Measurements from ENCODE around the gene RFTN2.

DNA sequence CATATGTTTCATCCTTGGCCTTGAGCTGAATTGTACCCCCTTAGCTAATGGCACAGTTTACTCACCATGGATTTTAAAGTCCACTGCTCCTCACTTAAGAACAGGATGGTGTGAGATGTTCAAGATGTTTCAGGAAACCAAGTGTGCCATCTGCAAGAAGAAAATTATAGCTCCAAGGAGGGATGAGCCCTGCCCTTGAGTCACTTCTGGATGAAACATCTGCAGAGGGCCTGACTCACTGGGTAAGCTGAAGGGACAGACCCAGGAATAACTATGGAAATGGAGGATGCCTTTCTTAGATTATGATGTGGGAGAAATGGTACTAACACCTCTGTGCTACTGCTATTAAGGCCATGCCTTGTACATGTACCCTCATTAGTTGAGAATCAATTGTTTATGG is 36.2 kb upstream of the RFTN2 start:
- TF ChIP-seq, protein P1, sequence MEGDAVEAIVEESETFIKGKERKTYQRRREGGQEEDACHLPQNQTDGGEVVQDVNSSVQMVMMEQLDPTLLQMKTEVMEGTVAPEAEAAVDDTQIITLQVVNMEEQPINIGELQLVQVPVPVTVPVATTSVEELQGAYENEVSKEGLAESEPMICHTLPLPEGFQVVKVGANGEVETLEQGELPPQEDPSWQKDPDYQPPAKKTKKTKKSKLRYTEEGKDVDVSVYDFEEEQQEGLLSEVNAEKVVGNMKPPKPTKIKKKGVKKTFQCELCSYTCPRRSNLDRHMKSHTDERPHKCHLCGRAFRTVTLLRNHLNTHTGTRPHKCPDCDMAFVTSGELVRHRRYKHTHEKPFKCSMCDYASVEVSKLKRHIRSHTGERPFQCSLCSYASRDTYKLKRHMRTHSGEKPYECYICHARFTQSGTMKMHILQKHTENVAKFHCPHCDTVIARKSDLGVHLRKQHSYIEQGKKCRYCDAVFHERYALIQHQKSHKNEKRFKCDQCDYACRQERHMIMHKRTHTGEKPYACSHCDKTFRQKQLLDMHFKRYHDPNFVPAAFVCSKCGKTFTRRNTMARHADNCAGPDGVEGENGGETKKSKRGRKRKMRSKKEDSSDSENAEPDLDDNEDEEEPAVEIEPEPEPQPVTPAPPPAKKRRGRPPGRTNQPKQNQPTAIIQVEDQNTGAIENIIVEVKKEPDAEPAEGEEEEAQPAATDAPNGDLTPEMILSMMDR (conservative IDR thresholded peaks at IDR 0.05 in 1 of 2, IDR thresholded peaks at IDR 0.05 in 1 of 2; ENCODE audit: extremely low read depth in 1 of 2, insufficient read depth in 1 of 2, low read depth in 1 of 2, low read length in 2 of 2) = no peak
- TF ChIP-seq EZH2 (IDR thresholded peaks at IDR 0.05; ENCODE audit: borderline replicate concordance, low read length) = no peak
